Right lobe of liver (tissue), 4 donors: ENCODE results near the gene NEU2.

Experiments used
- CTCF ChIP-seq, 4 donors: fragments of 200-600 bp in 3 of 4; fragments of 450-650 bp in 1 of 4; IDR thresholded peaks; one replicate each; pipeline versions ENCODE4 v1.5.1 to v1.8.0; 2016 to 2022; ENCODE audit warnings: antibody characterized with exemption in 4 of 4, mild to moderate bottlenecking in 2 of 4
- POLR2A ChIP-seq: fragments of 450-650 bp; IDR thresholded peaks from one replicate; pipeline ENCODE4 v1.6.1; 2017; ENCODE audit warnings: antibody characterized with exemption, mild to moderate bottlenecking
- donor health status: DM: no; HTN: no; CAD: no.
- donor health status: DM: no; HTN: no; CAD: no.
- donor health status: DM: no; HTN: yes; CAD: no.

DNA sequence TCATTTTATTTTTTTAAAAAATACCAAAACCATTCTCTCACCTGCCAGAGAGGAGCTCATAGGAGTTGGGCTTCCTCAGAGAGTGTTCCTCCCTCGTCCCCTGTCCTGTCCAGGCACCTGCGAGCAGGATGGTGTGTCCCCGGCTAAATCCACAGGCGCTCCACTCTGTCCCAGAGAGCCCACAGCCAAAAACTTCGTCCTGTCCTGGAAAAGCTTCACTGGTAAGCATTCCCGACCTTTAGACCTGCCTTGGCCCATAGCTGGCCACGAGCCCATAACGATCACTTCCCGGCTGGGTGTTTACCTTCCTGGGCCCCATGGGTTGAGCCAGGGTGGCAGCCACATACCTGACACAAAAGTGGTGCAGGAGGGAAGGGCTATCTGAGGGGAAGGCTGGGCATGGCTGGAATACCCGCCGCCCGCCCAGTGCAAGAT, 19.4 kb upstream of the NEU2 start, which contains the start of gene NGEF:
- TF ChIP-seq CTCF (IDR thresholded peaks at IDR 0.05) (no peak), POLR2A (peak; percentile 76)
